IPS DF 6.9 (cell line): ENCODE measurements around the gene LUC7L3.
"Not testable (repeated sequence)": the region's sequence is repeated elsewhere in the genome, so short reads cannot be mapped to it uniquely, and the experiment has no call there.

Experiments used
- DNase-seq: peaks from one replicate; pipeline ENCODE4 v3.0.0-alpha.2; 2013; ENCODE audit warnings: low read depth, low spot score
- H3K27ac ChIP-seq: one replicate; pipeline ENCODE4 v1.5.1; 2013; ENCODE audit warnings: low read length, control low read depth
- H3K27me3 ChIP-seq: 2 replicates; pipeline ENCODE4 v1.6.1; 2013; ENCODE audit warnings: mild to moderate bottlenecking, low read length; ENCODE audit not compliant: control insufficient read depth, insufficient read depth
- H3K36me3 ChIP-seq: 2 replicates; pipeline ENCODE4 v1.6.1; 2013; ENCODE audit warnings: low read length; ENCODE audit not compliant: control insufficient read depth, insufficient read depth
- H3K4me1 ChIP-seq: 2 replicates; pipeline ENCODE4 v1.6.1; 2013; ENCODE audit warnings: low read length; ENCODE audit not compliant: control insufficient read depth, insufficient read depth
- H3K4me3 ChIP-seq: 2 replicates; pipeline ENCODE4 v1.5.1; 2013; ENCODE audit warnings: mild to moderate bottlenecking, low read length
- H3K9me3 ChIP-seq: 2 replicates; pipeline ENCODE4 v1.6.1; 2013; ENCODE audit warnings: low read length, inconsistent platforms; ENCODE audit not compliant: control insufficient read depth, insufficient read depth
- WGBS: extraction: QIAGEN DNeasy Blood & Tissue Kit; methylation state at CpG from one replicate; pipeline ENCODE4 v1.1.7; 2013; ENCODE audit warnings: mixed read lengths, missing lambda C conversion rate; ENCODE audit not compliant: insufficient read length, insufficient coverage; 5-methylcytosine and 5-hydroxymethylcytosine counted together

LUC7L3 gene

DNA sequence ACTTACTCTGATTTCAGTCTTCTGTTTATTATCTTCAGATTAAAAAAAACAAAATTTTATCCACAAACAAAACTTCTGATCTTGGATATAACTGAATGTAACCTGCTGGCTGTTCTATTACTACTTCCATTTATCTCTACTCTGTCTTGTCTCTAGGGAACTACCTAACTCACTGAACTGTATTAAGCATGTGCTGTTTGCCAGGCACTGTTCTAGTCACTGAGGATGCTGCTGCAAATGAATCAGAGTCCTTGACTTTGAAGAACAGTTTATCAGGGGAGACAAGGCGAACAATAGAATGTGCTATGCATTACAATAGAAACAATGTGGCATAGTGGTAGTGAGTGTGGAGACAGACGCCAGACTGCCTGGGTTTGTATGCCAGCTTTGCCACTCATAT, 9.4 kb upstream of the LUC7L3 start:
- no peaks in the 10 kb centered on the region for H3K27me3 ChIP-seq
- H3K27ac ChIP-seq = no peak overlapping the region
- no peak overlapping the region for H3K4me3 ChIP-seq
- WGBS = no CpG with 5 or more reads among the region's 2 CpGs
- H3K9me3 ChIP-seq = no peaks in the 10 kb centered on the region
- peaks cover 3% of the 10 kb centered on the region; the same call in 1 of the 2 replicates for H3K36me3 ChIP-seq
- H3K4me1 ChIP-seq = peaks cover 1% of the 10 kb centered on the region; the same call in 1 of the 2 replicates
- DNase-seq = no peak

- peaks cover 1% of the 10 kb centered on the region; the same call in 1 of the 2 replicates for H3K4me1 ChIP-seq
- H3K9me3 ChIP-seq = no peaks in the 10 kb centered on the region
- no peak for DNase-seq
- no peak overlapping the region for H3K27ac ChIP-seq
- no peaks in the 10 kb centered on the region for H3K27me3 ChIP-seq
- WGBS = 100% methylated on average over 1 of the region's 4 CpGs
- H3K36me3 ChIP-seq = 0 out of 2 replicates have a peak, but pooled peaks cover under 1% of the 10 kb centered on the region
- H3K4me3 ChIP-seq = no peak overlapping the region
These were observed 8.8 kb upstream of the LUC7L3 start for GRCh38 chr17:50710650-50711049.

DNA sequence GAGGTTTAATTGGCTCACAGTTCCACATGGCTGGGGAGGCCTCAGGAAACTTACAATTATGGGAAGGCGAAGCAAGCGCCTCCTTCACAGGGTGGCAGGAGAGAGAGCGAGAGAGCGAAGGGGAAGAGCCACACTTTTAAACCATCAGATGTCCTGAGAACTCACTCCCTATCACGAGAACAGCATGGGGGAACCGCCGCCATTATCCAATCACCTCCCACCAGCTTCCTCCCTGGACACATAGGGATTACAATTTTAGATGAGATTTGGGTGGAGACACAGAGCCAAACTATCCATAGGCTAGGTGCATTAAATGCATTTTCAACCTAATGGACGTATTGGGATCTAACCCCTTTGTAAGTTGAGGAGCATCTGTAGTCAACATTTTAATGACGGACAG, 6.8 kb upstream of the LUC7L3 start:
- no peaks in the 10 kb centered on the region for H3K36me3 ChIP-seq
- no peak overlapping the region for H3K27ac ChIP-seq
- H3K4me1 ChIP-seq = peaks cover 1% of the 10 kb centered on the region; the same call in 1 of the 2 replicates
- H3K4me3 ChIP-seq = no peak overlapping the region
- DNase-seq = no peak
- no peaks in the 10 kb centered on the region for H3K9me3 ChIP-seq
- WGBS = no CpG with 5 or more reads among the region's 9 CpGs
- H3K27me3 ChIP-seq = no peaks in the 10 kb centered on the region

- Histone ChIP-seq H3K4me3 (no peak overlapping the region), H3K27me3 (no peaks in the 10 kb centered on the region), H3K4me1 (no peaks in the 10 kb centered on the region), H3K9me3 (no peaks in the 10 kb centered on the region), H3K36me3 (no peaks in the 10 kb centered on the region), H3K27ac (no peak overlapping the region)
- no CpG with 5 or more reads among the region's 3 CpGs for WGBS
- DNase-seq = no peak
These were observed 3.9 kb upstream of the LUC7L3 start for GRCh38 chr17:50715471-50715870.

DNA sequence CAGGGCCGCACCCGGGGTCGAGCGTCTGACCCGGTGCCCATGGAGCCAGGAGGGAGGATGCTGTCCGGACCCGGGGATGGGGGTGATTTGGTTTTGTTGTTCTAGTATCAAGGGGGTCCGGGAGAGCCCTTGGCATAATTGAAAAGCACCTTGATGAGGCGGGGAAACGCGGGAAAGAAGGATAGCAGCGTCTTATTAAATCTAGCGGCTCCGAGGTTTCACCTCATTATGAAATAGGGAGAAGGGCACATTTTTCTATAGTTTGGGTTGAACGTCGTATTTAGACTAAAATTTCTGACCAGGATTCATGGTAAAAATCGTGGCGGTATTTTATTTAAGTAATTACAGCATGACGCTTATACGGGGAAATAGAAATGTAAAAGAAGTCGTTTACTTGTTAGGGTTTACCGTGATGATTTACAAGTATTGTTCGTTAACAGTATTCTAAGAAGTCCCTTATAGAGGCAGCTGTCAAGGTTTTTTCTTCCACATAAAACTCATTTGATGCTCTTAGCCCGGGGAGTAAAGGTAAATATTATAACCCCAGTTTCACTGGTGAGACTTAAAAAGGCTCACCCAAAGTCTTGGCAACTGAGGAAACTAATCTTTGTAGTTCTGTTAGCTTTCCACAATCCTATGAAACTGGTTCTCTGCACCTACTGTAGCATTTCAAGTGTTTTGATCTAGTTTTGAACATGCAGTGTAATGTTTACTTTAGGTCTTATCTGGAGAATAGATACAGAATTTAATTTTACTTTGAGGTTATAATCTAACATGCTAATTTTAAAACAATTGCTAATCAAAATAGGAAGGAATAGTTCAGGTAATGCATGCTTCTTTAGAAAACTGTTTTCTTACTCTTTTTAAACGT, 756 bp downstream of the LUC7L3 start:
- no CpG with 5 or more reads among the region's 25 CpGs for WGBS

DNA sequence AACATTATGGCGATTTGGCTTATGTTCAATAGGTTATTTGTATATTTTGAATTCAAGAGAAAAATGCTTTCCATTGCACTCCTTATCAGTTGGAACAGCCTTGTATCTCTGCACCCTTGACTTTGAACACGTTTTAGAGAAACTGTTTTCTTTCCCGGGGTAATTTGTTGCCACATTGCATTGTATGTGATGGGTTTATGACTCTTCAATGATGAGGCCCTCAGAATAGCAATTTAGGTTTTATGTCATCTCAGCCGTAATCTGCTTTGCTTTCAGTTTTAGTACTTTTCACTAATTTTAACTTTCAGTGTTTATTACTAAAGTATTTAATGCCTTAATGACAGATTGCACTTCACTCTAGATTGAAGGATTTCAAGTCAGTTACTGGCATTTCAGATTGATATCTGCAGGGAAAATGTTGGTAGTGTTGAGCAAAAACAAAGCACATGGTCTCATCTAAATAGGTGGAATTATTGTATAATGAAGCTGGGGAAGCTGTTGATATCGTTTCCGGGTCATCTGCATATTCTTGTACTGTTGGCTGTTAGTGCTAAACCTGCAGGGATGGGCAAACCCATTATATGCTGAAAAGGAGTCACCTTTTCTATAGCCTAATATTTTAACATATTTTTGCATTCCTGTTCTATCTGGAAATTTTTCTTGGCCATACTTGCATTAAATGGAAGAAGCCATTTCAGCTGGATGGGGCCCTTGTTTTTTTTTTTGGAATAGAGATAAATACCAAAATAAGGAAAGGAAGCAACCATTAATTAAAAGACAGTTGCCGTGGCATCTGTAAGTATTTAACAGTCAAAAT, 2.0 kb downstream of the LUC7L3 start:
- Histone ChIP-seq H3K36me3 (no peaks in the 10 kb centered on the region), H3K4me3 (peak overlapping the region; percentile 97; the same call in 1 of the 2 replicates), H3K27ac (no peak overlapping the region), H3K27me3 (no peaks in the 10 kb centered on the region), H3K4me1 (no peaks in the 10 kb centered on the region), H3K9me3 (no peaks in the 10 kb centered on the region)
- no peak for DNase-seq
- no CpG with 5 or more reads among the region's 7 CpGs for WGBS

More for the DNA sequence above, 756 bp downstream of the LUC7L3 start:
- H3K36me3 ChIP-seq = no peaks in the 10 kb centered on the region
- H3K27ac ChIP-seq = no peak overlapping the region
- H3K4me3 ChIP-seq = peak overlapping the region; percentile 97
- DNase-seq = no peak
- no peaks in the 10 kb centered on the region for H3K27me3 ChIP-seq
- no peaks in the 10 kb centered on the region for H3K4me1 ChIP-seq
- H3K9me3 ChIP-seq = no peaks in the 10 kb centered on the region

DNA sequence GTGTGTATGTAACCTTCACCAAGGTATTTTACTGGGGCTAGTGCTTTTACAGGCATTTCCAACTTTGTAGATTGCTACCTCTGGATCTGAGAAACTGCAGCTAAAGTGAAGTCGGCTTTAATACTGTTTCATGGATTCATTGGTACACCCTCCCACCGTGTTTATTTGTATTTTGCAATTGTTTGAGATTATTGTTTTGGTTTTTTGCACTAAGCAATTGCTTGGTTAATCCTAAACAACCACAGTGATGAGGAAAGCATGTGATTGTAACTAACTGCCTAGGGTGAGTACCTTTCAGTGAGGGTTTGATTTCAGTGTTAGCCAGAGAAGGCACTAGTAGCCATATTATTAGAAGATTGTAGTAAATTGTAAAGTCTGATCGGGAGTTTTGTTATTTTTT, 3.3 kb downstream of the LUC7L3 start:
- Histone ChIP-seq H3K4me1 (no peaks in the 10 kb centered on the region), H3K36me3 (no peaks in the 10 kb centered on the region), H3K4me3 (no peak overlapping the region), H3K9me3 (no peaks in the 10 kb centered on the region), H3K27ac (no peak overlapping the region), H3K27me3 (no peaks in the 10 kb centered on the region)
- DNase-seq = no peak
- 100% methylated on average over 1 of the region's 3 CpGs for WGBS

DNA sequence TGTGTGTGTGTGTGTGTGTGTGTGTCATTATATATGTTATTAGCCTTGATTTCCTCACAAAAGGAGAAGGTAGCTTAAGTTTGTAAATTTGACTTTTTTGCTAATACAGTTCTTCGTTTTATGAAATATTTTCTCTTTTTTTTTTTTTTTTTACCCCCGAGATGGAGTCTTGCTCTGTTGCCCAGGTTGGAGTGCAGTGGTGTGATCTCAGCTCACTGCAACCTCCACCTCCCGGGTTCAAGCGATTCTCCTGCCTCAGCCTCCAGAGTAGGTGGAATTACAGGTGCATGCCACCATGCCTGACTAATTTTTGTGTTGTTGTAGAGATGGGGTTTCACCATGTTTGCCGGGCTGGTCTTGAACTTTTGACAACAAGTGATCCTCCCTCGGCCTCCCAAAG, 5.2 kb downstream of the LUC7L3 start:
- not testable (repeated sequence) for H3K9me3 ChIP-seq, H3K27me3 ChIP-seq, H3K4me1 ChIP-seq, H3K4me3 ChIP-seq, DNase-seq, H3K27ac ChIP-seq, H3K36me3 ChIP-seq
- no CpG with 5 or more reads among the region's 6 CpGs for WGBS

DNA sequence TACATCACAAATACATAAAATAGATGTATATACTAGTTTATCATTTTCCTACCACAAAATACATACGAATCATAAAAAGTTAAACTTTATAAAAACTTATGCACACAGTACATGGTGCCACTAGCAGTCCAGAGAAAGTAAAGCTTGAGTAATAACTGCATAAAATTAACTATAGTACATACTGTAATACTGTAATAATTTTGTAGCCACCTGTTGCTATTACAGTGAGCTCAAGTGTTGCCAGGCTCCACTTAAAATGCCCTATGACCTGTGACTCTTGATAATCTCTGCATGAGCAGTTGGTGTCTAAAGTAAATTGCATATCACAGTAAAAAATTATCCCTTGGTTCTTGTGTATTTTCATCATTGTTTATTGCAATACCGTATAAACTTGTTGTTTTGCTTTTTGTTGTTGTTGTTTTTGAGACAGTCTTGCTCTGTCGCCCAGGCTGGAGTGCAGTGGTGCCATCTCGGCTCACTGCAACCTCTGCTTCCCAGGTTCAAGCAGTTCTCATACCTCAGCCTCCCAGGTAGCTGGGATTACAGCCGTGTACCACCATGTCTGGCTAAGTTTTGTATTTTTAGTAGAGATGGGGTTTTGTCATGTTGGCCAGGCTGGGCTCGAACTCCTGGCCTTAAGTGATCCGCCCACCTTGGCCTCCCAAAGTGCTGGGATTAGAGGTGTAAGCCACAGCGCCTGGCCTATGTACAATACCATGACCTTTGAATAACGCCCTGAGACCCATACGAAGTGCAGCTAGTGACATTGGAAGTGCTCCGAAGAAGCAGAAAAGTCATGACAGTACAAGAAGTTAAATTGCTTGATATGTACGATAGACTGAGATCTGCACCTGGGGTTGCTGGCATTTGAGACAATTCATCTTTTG, 6.6 kb downstream of the LUC7L3 start:
- no CpG with 5 or more reads among the region's 12 CpGs for WGBS
- Histone ChIP-seq H3K27me3 (no peaks in the 10 kb centered on the region), H3K9me3 (no peaks in the 10 kb centered on the region), H3K4me1 (no peaks in the 10 kb centered on the region), H3K27ac (no peak overlapping the region), H3K36me3 (no peaks in the 10 kb centered on the region), H3K4me3 (no peak overlapping the region)
- DNase-seq = no peak

DNA sequence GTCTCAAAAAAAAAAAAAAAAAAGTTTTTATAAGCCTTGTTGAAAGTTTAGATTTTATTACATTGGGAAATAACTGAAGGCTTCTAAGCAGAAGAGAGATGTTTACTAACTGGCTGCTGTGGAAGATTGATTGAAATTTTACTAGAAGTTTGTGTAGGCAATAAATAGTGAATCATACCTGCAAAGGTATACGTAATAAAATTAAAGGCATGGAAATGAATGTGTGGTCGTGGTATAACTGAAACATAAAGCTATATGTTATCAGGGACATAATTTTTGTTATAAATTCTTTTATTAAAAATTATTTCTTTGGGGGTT, 8.7 kb downstream of the LUC7L3 start:
- H3K4me3 ChIP-seq = no peak overlapping the region
- no peak for DNase-seq
- H3K36me3 ChIP-seq = no peaks in the 10 kb centered on the region
- WGBS = no CpG with 5 or more reads among the region's 2 CpGs
- H3K9me3 ChIP-seq = no peaks in the 10 kb centered on the region
- H3K27ac ChIP-seq = no peak overlapping the region
- no peaks in the 10 kb centered on the region for H3K27me3 ChIP-seq
- H3K4me1 ChIP-seq = no peaks in the 10 kb centered on the region
